Iris pigment epithelial cell (primary cell): ENCODE data around the gene RNF130.

Experiments
- DNase-seq: peaks from one replicate; pipeline ENCODE4 v3.0.0-alpha.2; 2011; ENCODE audit warnings: low read depth

The RNF130 gene, protein sequence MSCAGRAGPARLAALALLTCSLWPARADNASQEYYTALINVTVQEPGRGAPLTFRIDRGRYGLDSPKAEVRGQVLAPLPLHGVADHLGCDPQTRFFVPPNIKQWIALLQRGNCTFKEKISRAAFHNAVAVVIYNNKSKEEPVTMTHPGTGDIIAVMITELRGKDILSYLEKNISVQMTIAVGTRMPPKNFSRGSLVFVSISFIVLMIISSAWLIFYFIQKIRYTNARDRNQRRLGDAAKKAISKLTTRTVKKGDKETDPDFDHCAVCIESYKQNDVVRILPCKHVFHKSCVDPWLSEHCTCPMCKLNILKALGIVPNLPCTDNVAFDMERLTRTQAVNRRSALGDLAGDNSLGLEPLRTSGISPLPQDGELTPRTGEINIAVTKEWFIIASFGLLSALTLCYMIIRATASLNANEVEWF

DNA sequence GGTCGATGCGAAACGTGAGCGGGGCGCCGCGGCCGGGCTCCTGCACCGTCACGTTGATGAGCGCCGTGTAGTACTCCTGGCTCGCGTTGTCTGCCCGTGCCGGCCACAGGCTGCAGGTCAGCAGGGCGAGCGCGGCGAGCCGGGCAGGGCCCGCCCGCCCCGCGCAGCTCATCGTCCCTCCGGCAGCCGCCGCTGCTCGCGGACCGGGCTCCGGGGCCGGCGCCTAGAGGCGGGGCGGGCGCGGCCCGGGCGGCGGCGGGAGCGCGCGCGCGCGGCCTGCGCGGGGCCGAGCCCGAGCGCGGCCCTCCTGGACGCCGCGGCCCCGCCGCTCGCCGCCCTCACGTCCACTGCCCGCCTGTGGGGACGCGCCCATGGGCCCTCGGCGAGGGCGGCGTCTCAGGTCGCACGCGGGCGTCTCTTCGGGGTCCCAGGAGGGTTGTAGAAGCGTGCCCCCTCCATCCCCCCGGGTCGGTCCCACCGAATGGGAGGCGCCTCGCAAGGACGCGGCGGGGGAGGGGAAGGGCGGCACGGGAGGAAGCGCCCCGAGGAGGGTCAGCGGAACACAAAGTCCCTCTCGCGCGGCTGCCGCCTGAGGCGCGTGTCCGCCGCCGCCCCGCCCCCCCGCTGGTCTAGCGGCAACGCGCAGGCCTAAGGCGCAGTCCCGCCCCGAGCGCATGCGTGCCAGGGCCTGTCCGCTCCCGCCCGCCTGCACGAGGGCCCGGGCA, at the start of gene RNF130:
RNF130 (minus strand) TSS at position 229 of the 725 bp plus-strand sequence; CDS start at position 172, 57 bp downstream.
- peak; percentile 93 for DNase-seq

DNA sequence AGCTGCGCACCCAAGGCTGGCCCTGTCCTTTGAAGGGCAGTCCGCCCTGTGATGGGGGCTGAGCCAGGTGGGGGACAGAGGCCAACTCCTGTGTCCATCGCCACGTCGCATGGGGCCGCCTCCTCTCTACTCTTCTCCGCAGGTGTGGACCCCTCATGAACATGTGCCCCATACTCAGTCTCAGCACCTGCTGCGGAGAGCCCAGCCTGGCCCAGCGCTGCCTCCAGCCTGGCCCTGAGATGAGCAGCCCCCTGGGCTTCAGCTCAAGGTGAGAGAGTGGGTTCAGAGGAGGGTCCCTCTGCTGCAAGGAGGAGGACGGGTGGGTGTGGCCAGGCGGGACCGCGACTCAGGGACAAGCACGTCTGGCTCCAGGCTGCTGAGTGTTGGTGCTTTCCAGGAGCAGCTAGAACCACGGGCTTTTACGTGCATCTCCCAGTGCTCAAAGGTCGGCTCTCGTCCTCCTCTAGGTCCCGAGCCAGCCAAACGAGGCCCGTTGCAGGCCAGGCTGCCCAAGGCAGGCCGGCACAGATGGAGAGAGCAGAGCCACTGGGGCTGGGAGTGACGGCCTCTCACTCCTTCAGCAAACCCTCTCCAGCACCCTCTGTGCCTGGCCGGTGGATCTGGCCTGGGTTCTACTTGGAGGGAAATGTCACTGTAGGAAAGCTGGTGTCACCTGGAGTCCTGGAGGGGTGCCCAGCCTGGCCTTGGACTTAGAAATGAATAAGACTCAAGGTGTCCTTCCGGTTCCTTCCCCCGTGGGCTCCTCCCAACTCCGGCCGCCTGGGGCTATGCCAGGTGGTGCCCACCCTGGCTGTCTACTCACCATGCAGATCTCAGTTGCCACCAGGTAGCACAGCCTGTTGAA, 48.9 kb upstream of the RNF130 start:
- no peak for DNase-seq

DNA sequence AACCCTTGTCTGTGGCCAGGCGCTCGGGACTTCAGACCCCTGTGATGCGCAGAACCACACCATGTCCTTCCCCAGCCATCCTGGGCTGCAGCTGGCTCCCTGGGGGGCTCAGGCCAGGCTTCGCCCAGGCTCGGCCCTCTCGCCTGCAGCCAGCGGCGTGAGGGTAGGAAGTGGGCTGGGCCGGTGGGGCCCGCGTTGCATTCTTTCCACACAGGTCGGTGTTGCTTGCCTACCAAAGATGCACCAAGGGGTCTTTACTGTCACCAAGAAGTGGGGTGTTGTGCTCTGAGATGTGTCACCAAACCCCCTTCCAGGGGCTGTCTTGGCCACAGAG, 48.3 kb upstream of the RNF130 start:
- DNase-seq, result no peak

- DNase-seq, result no peak
Observed at GRCh38 chr5:180119031-180119902, 47.7 kb upstream of the RNF130 start.

GRCh38 chr5:180118391-180118791, 46.8 kb upstream of the RNF130 start:
- DNase-seq, result no peak

- DNase-seq, result no peak
Observed at GRCh38 chr5:180117000-180117725, 45.6 kb upstream of the RNF130 start.

- DNase-seq, result no peak
Observed at GRCh38 chr5:180116077-180116999, 44.8 kb upstream of the RNF130 start.

GRCh38 chr5:180115326-180116076, 43.9 kb upstream of the RNF130 start:
- DNase-seq, result no peak

DNA sequence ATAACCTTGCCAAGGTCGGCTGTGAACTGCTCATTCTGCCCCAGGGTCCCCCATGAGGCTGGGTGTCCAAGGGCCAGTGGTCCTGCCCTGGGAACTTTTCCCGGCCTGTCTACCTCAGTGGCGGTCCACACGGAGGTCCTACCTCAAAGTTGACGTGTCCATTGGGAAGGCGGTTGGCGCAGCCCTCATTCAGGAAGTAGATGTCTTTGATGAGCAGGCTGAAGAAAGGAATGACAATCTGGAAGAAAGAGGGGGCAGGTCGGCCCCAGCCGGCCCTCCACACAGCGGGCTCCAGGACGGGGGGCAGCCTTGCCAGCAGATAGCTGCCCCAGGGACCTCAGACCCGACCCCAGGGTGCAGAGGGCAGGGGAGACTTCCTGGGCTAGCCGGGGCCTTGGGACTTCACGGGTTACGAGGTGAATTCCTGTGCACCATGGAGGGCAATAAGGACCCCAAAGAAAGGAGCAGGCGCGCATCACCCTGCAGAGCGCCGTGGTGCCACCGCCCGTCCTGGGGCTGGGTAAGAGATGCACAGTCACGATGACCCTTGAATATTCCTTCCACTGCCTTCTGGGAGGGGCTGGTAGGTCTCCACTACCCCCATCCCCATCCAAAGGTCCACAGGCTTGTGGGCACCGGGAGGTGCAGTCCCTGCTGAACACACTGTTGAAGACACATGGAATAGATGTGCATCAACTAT, 42.9 kb upstream of the RNF130 start:
- DNase-seq, result no peak

GRCh38 chr5:180113660-180114303, 42.2 kb upstream of the RNF130 start:
- DNase-seq, result no peak

GRCh38 chr5:180112181-180112861, 40.8 kb upstream of the RNF130 start:
- DNase-seq, result no peak

GRCh38 chr5:180111273-180112002, 39.9 kb upstream of the RNF130 start:
- no peak for DNase-seq

GRCh38 chr5:180109920-180110319, 38.4 kb upstream of the RNF130 start:
- DNase-seq, result no peak

DNA sequence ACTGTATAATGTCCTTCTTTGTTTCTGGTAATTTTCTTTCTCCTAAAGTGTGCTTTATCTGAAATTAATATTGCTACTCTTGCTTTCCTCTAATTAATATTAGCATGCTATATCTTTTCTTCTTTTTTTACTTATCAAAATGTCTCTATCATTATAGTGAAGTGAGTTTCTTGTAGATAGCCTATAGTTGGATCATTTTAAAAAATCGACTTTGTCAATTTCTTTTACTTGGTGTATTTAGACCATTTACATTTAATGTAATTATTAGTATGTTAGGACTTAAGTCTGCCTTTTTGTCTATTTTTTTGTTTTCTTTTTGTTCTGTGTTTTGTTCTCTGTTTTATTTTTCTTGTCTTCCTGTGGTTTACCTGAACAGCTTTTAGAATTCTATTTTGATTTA, 35.4 kb upstream of the RNF130 start:
- DNase-seq, result no peak

DNA sequence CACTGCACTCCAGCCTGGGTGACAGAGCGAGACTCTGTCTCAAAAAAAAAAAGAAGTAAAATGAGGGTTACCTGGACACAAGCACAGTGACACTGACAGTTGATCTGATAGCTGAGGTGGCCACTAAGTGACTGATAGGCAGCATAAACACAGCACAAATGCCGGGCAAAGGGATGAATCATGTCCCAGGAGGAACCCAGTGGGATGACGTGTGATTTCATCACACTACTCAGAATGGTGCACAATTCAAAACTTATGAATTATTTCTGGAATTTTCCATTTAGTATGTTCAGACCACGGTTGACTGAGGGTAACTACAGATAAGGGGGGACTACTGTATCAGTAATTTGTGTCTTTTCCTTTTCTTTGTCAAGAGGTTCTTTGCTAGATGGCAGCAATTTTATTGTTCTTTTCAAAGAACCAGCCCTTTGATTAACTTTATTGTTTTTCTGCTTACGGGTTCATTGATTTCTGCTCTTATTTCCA, 34.3 kb upstream of the RNF130 start:
- DNase-seq, result peak; percentile 24

DNA sequence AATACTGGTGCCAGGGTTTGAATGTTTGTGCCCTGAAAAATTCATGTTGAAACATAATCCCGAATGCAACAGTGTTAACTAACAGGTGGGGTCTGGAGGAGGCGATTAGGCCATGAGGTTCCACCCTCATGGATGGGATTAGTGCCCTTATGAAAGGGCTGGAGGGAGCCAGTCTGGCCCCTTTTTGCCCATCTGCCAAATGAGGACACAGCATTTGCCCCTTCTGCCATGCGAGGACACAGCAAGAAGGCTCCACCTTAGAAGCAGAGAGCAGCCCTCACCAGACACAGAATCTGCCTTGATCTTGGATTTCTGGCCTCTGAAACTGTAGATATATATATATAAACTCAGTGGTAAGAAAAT, 32.6 kb upstream of the RNF130 start:
- DNase-seq, result no peak
